Measurements from ENCODE around the gene SPTBN4.

SPTBN4 gene

DNA sequence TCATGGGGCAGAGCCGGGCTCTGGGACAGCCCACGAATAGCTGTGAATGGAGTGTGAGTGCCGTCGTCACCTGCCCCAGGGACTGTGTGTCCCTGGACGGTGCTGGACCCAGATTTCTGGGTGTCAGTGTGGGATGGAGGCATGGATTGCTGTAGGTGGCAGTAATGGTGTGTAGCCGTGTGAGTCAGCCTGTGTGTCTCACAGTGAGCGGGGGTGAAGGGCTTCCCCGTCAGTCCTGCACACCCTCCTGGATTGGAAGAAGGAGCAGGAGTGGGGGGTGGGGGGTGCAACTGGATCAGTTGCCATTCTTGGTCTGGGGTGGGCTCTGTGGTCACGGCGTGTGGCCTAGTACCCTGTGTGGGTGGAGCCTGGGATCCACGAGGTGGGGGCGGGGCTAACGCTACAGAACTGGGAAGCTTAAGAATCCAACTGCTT, 127.9 kb downstream of the SPTBN4 start (continued):
- no peak for TF ChIP-seq SCRT2 (tag by site-specific recombination; IDR thresholded peaks at IDR 0.05)
- TF ChIP-seq GLIS1 (tag by site-specific recombination; IDR thresholded peaks at IDR 0.05) = peak; percentile 64; the same call in 1 of the 2 replicates
- TF ChIP-seq RBAK (tag by site-specific recombination; IDR thresholded peaks at IDR 0.05) = no peak
- no peak for TF ChIP-seq ZNF239 (tag by site-specific recombination; IDR thresholded peaks at IDR 0.05)
- TF ChIP-seq ZNF600 (tag by site-specific recombination; IDR thresholded peaks at IDR 0.05) = peak; percentile 81
- no peak for TF ChIP-seq ZXDB (tag by site-specific recombination; IDR thresholded peaks at IDR 0.05)
- TF ChIP-seq, protein P1, sequence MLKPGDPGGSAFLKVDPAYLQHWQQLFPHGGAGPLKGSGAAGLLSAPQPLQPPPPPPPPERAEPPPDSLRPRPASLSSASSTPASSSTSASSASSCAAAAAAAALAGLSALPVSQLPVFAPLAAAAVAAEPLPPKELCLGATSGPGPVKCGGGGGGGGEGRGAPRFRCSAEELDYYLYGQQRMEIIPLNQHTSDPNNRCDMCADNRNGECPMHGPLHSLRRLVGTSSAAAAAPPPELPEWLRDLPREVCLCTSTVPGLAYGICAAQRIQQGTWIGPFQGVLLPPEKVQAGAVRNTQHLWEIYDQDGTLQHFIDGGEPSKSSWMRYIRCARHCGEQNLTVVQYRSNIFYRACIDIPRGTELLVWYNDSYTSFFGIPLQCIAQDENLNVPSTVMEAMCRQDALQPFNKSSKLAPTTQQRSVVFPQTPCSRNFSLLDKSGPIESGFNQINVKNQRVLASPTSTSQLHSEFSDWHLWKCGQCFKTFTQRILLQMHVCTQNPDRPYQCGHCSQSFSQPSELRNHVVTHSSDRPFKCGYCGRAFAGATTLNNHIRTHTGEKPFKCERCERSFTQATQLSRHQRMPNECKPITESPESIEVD (tag by site-specific recombination; IDR thresholded peaks at IDR 0.05) = no peak
- 0 out of 2 replicates have a peak, but pooled peaks have one; percentile 12 for TF ChIP-seq SP7 (tag by site-specific recombination; IDR thresholded peaks at IDR 0.05)
- TF ChIP-seq KLF16 (tag by site-specific recombination; IDR thresholded peaks at IDR 0.05) = 0 out of 2 replicates have a peak, but pooled peaks have one; percentile 46
- TF ChIP-seq ZNF157 (tag by site-specific recombination; IDR thresholded peaks at IDR 0.05) = no peak
- TF ChIP-seq ZNF530 (tag by site-specific recombination; IDR thresholded peaks at IDR 0.05; ENCODE audit: low read depth) = no peak
- TF ChIP-seq TRIM28 (IDR thresholded peaks at IDR 0.05; ENCODE audit: borderline replicate concordance, low read length) = no peak
- no peak for TF ChIP-seq ZBTB8A (tag by site-specific recombination; IDR thresholded peaks at IDR 0.05)
- TF ChIP-seq, protein P2, sequence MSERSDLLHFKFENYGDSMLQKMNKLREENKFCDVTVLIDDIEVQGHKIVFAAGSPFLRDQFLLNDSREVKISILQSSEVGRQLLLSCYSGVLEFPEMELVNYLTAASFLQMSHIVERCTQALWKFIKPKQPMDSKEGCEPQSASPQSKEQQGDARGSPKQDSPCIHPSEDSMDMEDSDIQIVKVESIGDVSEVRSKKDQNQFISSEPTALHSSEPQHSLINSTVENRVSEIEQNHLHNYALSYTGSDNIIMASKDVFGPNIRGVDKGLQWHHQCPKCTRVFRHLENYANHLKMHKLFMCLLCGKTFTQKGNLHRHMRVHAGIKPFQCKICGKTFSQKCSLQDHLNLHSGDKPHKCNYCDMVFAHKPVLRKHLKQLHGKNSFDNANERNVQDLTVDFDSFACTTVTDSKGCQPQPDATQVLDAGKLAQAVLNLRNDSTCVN (tag by site-specific recombination; optimal IDR thresholded peaks at IDR 0.05) = no peak
- TF ChIP-seq, protein P3, sequence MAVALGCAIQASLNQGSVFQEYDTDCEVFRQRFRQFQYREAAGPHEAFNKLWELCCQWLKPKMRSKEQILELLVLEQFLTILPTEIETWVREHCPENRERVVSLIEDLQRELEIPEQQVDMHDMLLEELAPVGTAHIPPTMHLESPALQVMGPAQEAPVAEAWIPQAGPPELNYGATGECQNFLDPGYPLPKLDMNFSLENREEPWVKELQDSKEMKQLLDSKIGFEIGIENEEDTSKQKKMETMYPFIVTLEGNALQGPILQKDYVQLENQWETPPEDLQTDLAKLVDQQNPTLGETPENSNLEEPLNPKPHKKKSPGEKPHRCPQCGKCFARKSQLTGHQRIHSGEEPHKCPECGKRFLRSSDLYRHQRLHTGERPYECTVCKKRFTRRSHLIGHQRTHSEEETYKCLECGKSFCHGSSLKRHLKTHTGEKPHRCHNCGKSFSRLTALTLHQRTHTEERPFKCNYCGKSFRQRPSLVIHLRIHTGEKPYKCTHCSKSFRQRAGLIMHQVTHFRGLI (tag by site-specific recombination; IDR thresholded peaks at IDR 0.05) = no peak
- peak; percentile 97 for TF ChIP-seq EGR2 (tag by site-specific recombination; IDR thresholded peaks at IDR 0.05; ENCODE audit: low read depth)
- no peak for TF ChIP-seq ZNF211 (tag by site-specific recombination; IDR thresholded peaks at IDR 0.05; ENCODE audit: low read depth)
- no peak for TF ChIP-seq OVOL3 (tag by site-specific recombination; IDR thresholded peaks at IDR 0.05)
- no peak for TF ChIP-seq ZNF596 (tag by site-specific recombination; IDR thresholded peaks at IDR 0.05)
- no peak for TF ChIP-seq ZNF121 (tag by site-specific recombination; IDR thresholded peaks at IDR 0.05)
- no peak for TF ChIP-seq ZNF214 (tag by site-specific recombination; IDR thresholded peaks at IDR 0.05; ENCODE audit: borderline replicate concordance)
- no peak for TF ChIP-seq ZNF510 (tag by site-specific recombination; IDR thresholded peaks at IDR 0.05; ENCODE audit: insufficient replicate concordance)
- no peak for TF ChIP-seq ZNF16 (tag by site-specific recombination; IDR thresholded peaks at IDR 0.05; ENCODE audit: low read depth)
- TF ChIP-seq ZNF2 (tag by site-specific recombination; IDR thresholded peaks at IDR 0.05) = no peak
- no peak for TF ChIP-seq ZNF610 (tag by site-specific recombination; IDR thresholded peaks at IDR 0.05; ENCODE audit: borderline replicate concordance)
- no peak for TF ChIP-seq ZNF555 (tag by site-specific recombination; conservative IDR thresholded peaks at IDR 0.05)
- no peak for TF ChIP-seq BCL11B (tag by site-specific recombination; IDR thresholded peaks at IDR 0.05; ENCODE audit: low read depth)
- TF ChIP-seq ZNF544 (tag by site-specific recombination; IDR thresholded peaks at IDR 0.05) = no peak
- TF ChIP-seq ZNF114 (tag by site-specific recombination; IDR thresholded peaks at IDR 0.05) = no peak
- TF ChIP-seq SCRT1 (tag by site-specific recombination; IDR thresholded peaks at IDR 0.05; ENCODE audit: borderline replicate concordance) = no peak
- TF ChIP-seq ZBTB20 (tag by site-specific recombination; IDR thresholded peaks at IDR 0.05) = peak; percentile 31; the same call in 1 of the 2 replicates
- no peak for TF ChIP-seq ZNF707 (tag by site-specific recombination; IDR thresholded peaks at IDR 0.05)
- no peak for TF ChIP-seq ZNF776 (tag by site-specific recombination; IDR thresholded peaks at IDR 0.05; ENCODE audit: borderline replicate concordance)
- TF ChIP-seq ZNF561 (tag by site-specific recombination; IDR thresholded peaks at IDR 0.05; ENCODE audit: borderline replicate concordance) = no peak
- TF ChIP-seq ZNF670 (tag by site-specific recombination; IDR thresholded peaks at IDR 0.05; ENCODE audit: low read depth) = no peak
- no peak for TF ChIP-seq ZNF529 (tag by site-specific recombination; IDR thresholded peaks at IDR 0.05; ENCODE audit: insufficient replicate concordance)
- no peak for TF ChIP-seq TCF7L2 (IDR thresholded peaks at IDR 0.05; ENCODE audit: borderline replicate concordance, low read depth, low read length)
- TF ChIP-seq, protein P4, sequence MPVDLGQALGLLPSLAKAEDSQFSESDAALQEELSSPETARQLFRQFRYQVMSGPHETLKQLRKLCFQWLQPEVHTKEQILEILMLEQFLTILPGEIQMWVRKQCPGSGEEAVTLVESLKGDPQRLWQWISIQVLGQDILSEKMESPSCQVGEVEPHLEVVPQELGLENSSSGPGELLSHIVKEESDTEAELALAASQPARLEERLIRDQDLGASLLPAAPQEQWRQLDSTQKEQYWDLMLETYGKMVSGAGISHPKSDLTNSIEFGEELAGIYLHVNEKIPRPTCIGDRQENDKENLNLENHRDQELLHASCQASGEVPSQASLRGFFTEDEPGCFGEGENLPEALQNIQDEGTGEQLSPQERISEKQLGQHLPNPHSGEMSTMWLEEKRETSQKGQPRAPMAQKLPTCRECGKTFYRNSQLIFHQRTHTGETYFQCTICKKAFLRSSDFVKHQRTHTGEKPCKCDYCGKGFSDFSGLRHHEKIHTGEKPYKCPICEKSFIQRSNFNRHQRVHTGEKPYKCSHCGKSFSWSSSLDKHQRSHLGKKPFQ (tag by site-specific recombination; IDR thresholded peaks at IDR 0.05) = no peak

All from HEK293 (cell line).